HEK293 (cell line): ENCODE data around the gene CFAP97D2.

ENCODE experiments used
- CTCF ChIA-PET: fragments of 350-600 bp; formaldehyde crosslinking; extraction: SDS; loops from one replicate; lab custom pipeline; 2021; ENCODE audit warnings: antibody characterized with exemption; lab: Yijun Ruan, JAX
- POLR2A ChIA-PET: fragments of 300-600 bp; formaldehyde crosslinking; extraction: SDS; loops from one replicate; lab custom pipeline; 2020; ENCODE audit warnings: antibody characterized with exemption, inconsistent platforms; lab: Yijun Ruan, JAX
- H3K27ac ChIP-seq: fragments of 200-500 bp; sonication (Bioruptor generic); 2 replicates; pipeline ENCODE4 v1.5.1; 2014; ENCODE audit warnings: low read depth, low read length, control low read depth, inconsistent platforms; ENCODE audit errors: extremely low read depth
- H3K36me3 ChIP-seq, 2 experiments: fragments of 200-500 bp in 1 of 2; sonication (Bioruptor generic) in 1 of 2; 1 replicate in 1 of 2; 2 replicates in 1 of 2; pipeline ENCODE4 v1.5.1; 2014 to 2017; ENCODE audit warnings: inconsistent platforms in 2 of 2, low read length in 2 of 2; ENCODE audit not compliant: control insufficient read depth in 2 of 2, insufficient read depth in 1 of 2
- H3K4me1 ChIP-seq: fragments of 200-500 bp; sonication (Bioruptor generic); 2 replicates; pipeline ENCODE4 v1.5.1; 2014; ENCODE audit warnings: mild to moderate bottlenecking, low read length, inconsistent platforms; ENCODE audit not compliant: control insufficient read depth, insufficient read depth
- H3K4me3 ChIP-seq: 2 replicates; pipeline ENCODE4 v1.5.1; 2011; ENCODE audit warnings: low read depth, mild to moderate bottlenecking, control low read depth, low read length, moderate library complexity
- H3K9me3 ChIP-seq: fragments of 200-500 bp; sonication (Bioruptor generic); 2 replicates; pipeline ENCODE4 v1.5.1; 2014; ENCODE audit warnings: low read depth, low read length, inconsistent platforms; ENCODE audit not compliant: control insufficient read depth, insufficient read depth
- GFI1B ChIP-seq: fragments of 450-650 bp; formaldehyde crosslinking; IDR thresholded peaks from 2 replicates; pipeline ENCODE4 v1.5.1; 2016; ENCODE audit warnings: missing biosample characterization, missing genetic modification characterization
- GLI4 ChIP-seq: fragments of 450-650 bp; formaldehyde crosslinking; IDR thresholded peaks from 2 replicates; pipeline ENCODE4 v1.5.1; 2016; ENCODE audit warnings: missing biosample characterization, missing genetic modification characterization
- IKZF3 ChIP-seq: fragments of 450-650 bp; IDR thresholded peaks from 2 replicates; pipeline ENCODE4 v1.5.0; 2018; ENCODE audit warnings: missing biosample characterization, mild to moderate bottlenecking, missing genetic modification characterization, moderate library complexity
- ZBTB20 ChIP-seq: fragments of 450-650 bp; formaldehyde crosslinking; IDR thresholded peaks from 2 replicates; pipeline ENCODE4 v1.5.1; 2016; ENCODE audit warnings: missing biosample characterization, missing genetic modification characterization
- ZBTB8A ChIP-seq: fragments of 450-650 bp; formaldehyde crosslinking; IDR thresholded peaks from 2 replicates; pipeline ENCODE4 v1.5.1; 2016; ENCODE audit warnings: missing biosample characterization, missing genetic modification characterization
- ZIC2 ChIP-seq: fragments of 450-650 bp; formaldehyde crosslinking; IDR thresholded peaks from 2 replicates; pipeline ENCODE4 v1.5.1; 2016; ENCODE audit warnings: missing biosample characterization, missing genetic modification characterization
- ZNF121 ChIP-seq: fragments of 450-650 bp; formaldehyde crosslinking; IDR thresholded peaks from 2 replicates; pipeline ENCODE4 v1.5.1; 2016; ENCODE audit warnings: missing biosample characterization, missing genetic modification characterization
- ZNF174 ChIP-seq: fragments of 450-650 bp; formaldehyde crosslinking; IDR thresholded peaks from 2 replicates; pipeline ENCODE4 v1.5.0; 2017; ENCODE audit warnings: missing biosample characterization, mild to moderate bottlenecking, missing genetic modification characterization
- ZNF214 ChIP-seq: fragments of 450-650 bp; formaldehyde crosslinking; IDR thresholded peaks from 2 replicates; pipeline ENCODE4 v1.5.1; 2017; ENCODE audit warnings: missing biosample characterization, mild to moderate bottlenecking, missing genetic modification characterization, borderline replicate concordance
- ZNF23 ChIP-seq: fragments of 450-650 bp; formaldehyde crosslinking; IDR thresholded peaks from 2 replicates; pipeline ENCODE4 v1.5.1; 2016; ENCODE audit warnings: missing biosample characterization, missing genetic modification characterization, borderline replicate concordance
- ZNF341 ChIP-seq: fragments of 450-650 bp; formaldehyde crosslinking; IDR thresholded peaks from 2 replicates; pipeline ENCODE4; 2016; ENCODE audit warnings: low read depth, missing biosample characterization, missing genetic modification characterization
- ZNF354C ChIP-seq: fragments of 450-650 bp; formaldehyde crosslinking; IDR thresholded peaks from 2 replicates; pipeline ENCODE4 v1.5.1; 2016; ENCODE audit warnings: missing biosample characterization, missing genetic modification characterization, low read depth, borderline replicate concordance
- ZNF366 ChIP-seq: fragments of 450-650 bp; formaldehyde crosslinking; conservative IDR thresholded peaks from 2 replicates; pipeline ENCODE4 v1.5.1; 2016; ENCODE audit warnings: missing biosample characterization, missing genetic modification characterization
- ZNF426 ChIP-seq: fragments of 450-650 bp; formaldehyde crosslinking; IDR thresholded peaks from 2 replicates; pipeline ENCODE4 v1.5.1; 2017; ENCODE audit warnings: missing biosample characterization, missing genetic modification characterization, mild to moderate bottlenecking, inconsistent platforms, moderate library complexity
- ZNF48 ChIP-seq: fragments of 450-650 bp; formaldehyde crosslinking; IDR thresholded peaks from 2 replicates; pipeline ENCODE4 v1.5.1; 2016; ENCODE audit warnings: missing biosample characterization, missing genetic modification characterization
- ZNF501 ChIP-seq: fragments of 450-650 bp; formaldehyde crosslinking; IDR thresholded peaks from 2 replicates; pipeline ENCODE4 v1.5.1; 2016; ENCODE audit warnings: missing biosample characterization, missing genetic modification characterization
- ZNF518A ChIP-seq: fragments of 450-650 bp; formaldehyde crosslinking; conservative IDR thresholded peaks from 2 replicates; pipeline ENCODE4 v1.5.1; 2016; ENCODE audit warnings: low read depth, missing biosample characterization, missing genetic modification characterization
- ZNF555 ChIP-seq: fragments of 450-650 bp; formaldehyde crosslinking; conservative IDR thresholded peaks from 2 replicates; pipeline ENCODE4 v1.5.1; 2017; ENCODE audit warnings: missing biosample characterization, mild to moderate bottlenecking, missing genetic modification characterization, inconsistent platforms
- ZNF654 ChIP-seq: fragments of 450-650 bp; formaldehyde crosslinking; IDR thresholded peaks from 2 replicates; pipeline ENCODE4 v1.5.1; 2016; ENCODE audit warnings: low read depth, missing biosample characterization, missing genetic modification characterization
- ZNF777 ChIP-seq: fragments of 450-650 bp; formaldehyde crosslinking; IDR thresholded peaks from 2 replicates; pipeline ENCODE4 v1.5.1; 2017; ENCODE audit warnings: missing biosample characterization, missing genetic modification characterization, borderline replicate concordance
- ZSCAN18 ChIP-seq: fragments of 450-650 bp; formaldehyde crosslinking; IDR thresholded peaks from 2 replicates; pipeline ENCODE4 v1.5.1; 2016; ENCODE audit warnings: missing biosample characterization, missing genetic modification characterization
- TF ChIP-seq, protein P1 (sequence below): fragments of 450-650 bp; formaldehyde crosslinking; IDR thresholded peaks from 2 replicates; pipeline ENCODE4 v1.5.1; 2016; ENCODE audit warnings: missing biosample characterization, missing genetic modification characterization

Gene CFAP97D2

DNA sequence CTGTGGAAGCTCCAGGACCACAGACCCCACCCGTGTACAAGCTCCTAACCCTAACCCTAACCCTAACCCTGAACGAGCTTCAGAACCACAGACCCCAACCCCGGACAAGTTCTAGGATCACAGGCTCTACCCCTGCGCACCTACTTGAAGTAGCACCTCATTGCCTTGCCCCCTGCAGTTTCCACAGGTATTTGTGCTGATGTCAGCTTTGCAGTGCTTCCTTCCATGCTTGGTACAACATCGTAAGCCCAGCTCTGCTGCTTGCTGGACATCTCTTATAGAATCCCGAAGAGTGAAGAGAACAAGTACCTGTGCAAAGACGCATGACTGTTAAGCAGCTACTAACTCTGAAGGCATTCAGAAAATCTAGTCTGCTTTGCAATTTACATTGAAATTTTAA is 34.9 kb downstream of the CFAP97D2 start (continued):
- TF ChIP-seq, protein P1, sequence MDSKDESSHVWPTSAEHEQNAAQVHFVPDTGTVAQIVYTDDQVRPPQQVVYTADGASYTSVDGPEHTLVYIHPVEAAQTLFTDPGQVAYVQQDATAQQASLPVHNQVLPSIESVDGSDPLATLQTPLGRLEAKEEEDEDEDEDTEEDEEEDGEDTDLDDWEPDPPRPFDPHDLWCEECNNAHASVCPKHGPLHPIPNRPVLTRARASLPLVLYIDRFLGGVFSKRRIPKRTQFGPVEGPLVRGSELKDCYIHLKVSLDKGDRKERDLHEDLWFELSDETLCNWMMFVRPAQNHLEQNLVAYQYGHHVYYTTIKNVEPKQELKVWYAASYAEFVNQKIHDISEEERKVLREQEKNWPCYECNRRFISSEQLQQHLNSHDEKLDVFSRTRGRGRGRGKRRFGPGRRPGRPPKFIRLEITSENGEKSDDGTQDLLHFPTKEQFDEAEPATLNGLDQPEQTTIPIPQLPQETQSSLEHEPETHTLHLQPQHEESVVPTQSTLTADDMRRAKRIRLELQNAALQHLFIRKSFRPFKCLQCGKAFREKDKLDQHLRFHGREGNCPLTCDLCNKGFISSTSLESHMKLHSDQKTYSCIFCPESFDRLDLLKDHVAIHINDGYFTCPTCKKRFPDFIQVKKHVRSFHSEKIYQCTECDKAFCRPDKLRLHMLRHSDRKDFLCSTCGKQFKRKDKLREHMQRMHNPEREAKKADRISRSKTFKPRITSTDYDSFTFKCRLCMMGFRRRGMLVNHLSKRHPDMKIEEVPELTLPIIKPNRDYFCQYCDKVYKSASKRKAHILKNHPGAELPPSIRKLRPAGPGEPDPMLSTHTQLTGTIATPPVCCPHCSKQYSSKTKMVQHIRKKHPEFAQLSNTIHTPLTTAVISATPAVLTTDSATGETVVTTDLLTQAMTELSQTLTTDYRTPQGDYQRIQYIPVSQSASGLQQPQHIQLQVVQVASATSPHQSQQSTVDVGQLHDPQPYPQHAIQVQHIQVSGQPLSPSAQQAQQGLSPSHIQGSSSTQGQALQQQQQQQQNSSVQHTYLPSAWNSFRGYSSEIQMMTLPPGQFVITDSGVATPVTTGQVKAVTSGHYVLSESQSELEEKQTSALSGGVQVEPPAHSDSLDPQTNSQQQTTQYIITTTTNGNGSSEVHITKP (tag by site-specific recombination), result no peak
- no peak for TF ChIP-seq GLI4 (tag by site-specific recombination)
- no peak for TF ChIP-seq IKZF3
- TF ChIP-seq ZIC2 (tag by site-specific recombination), result no peak
- TF ChIP-seq ZNF555 (tag by site-specific recombination), result no peak

DNA sequence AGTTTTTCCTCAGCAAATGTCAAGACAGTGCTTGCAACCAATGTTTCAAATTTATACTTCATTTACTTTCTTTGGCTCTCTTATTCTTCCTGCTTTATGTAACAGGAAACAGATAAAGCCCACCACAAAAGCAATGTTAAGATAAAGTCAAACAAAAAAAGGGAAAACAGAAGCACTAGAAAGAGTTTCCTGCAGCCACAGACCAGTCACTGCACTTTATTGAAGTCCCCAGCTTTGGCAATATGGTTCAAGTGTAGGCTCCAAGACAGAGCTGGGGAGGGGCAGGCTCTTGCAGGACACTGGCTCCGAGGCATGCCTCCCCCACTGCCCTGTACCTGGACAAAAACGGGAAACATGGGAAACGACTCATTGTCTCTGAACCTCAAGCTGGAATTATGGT is 40.3 kb downstream of the CFAP97D2 start:
- H3K4me3 ChIP-seq, result no peak overlapping the region
- TF ChIP-seq ZNF23 (tag by site-specific recombination) (no peak), ZNF518A (no peak), ZNF426 (tag by site-specific recombination) (no peak), ZBTB8A (tag by site-specific recombination) (no peak), ZNF48 (tag by site-specific recombination) (no peak), ZNF366 (no peak), ZBTB20 (no peak), ZNF214 (tag by site-specific recombination) (no peak), ZNF121 (tag by site-specific recombination) (no peak)
- H3K36me3 ChIP-seq, result no peaks in the 10 kb centered on the region
- no peaks in the 10 kb centered on the region for H3K9me3 ChIP-seq
- H3K4me1 ChIP-seq, result no peaks in the 10 kb centered on the region
- H3K27ac ChIP-seq, result no peak overlapping the region
- CTCF ChIA-PET, result interaction anchor here (0.6 kb wide), 1 partner anchor 75 kb away, joined by 3 read pairs; no protein-coding TSS in a partner anchor
- POLR2A ChIA-PET, result no interaction called here

- H3K4me1 ChIP-seq, result no peaks in the 10 kb centered on the region
- TF ChIP-seq ZNF501 (tag by site-specific recombination) (no peak), GFI1B (tag by site-specific recombination) (no peak), ZSCAN18 (tag by site-specific recombination) (no peak), ZNF341 (tag by site-specific recombination) (no peak), ZNF654 (tag by site-specific recombination) (no peak), ZNF174 (tag by site-specific recombination) (no peak), ZNF777 (tag by site-specific recombination) (no peak), ZNF354C (tag by site-specific recombination) (no peak)
- ChIA-PET POLR2A (no interaction called here), CTCF (interaction anchor here (0.8 kb wide), 1 partner anchor 9 kb away, joined by 3 read pairs; no protein-coding TSS in a partner anchor)
- no peak overlapping the region for H3K4me3 ChIP-seq
- no peaks in the 10 kb centered on the region for H3K36me3 ChIP-seq
- H3K9me3 ChIP-seq, result no peaks in the 10 kb centered on the region
- no peak overlapping the region for H3K27ac ChIP-seq
Observed at GRCh38 chr13:114222461-114222968, 43.5 kb downstream of the CFAP97D2 start.
